Suprapubic skin (tissue), 4 donors: ENCODE data around the gene AGBL1. TPM values are rescaled to one million over a fixed set of nuclear protein-coding genes. Genes with fewer than 3 reads are reported as not detected.

ENCODE experiments used
- DNase-seq, 2 donors: peaks; one replicate each; pipeline ENCODE4 v3.0.0-alpha.2; 2019; ENCODE audit warnings: low spot score in 2 of 2
- H3K27ac ChIP-seq: fragments of 200-600 bp; sonication (generic); one replicate; pipeline ENCODE4 v1.5.1; 2019
- H3K27me3 ChIP-seq: fragments of 200-600 bp; sonication (generic); one replicate; pipeline ENCODE4 v1.5.1; 2019
- H3K36me3 ChIP-seq: fragments of 200-600 bp; sonication (generic); one replicate; pipeline ENCODE4 v1.5.1; 2019
- H3K4me1 ChIP-seq: fragments of 200-600 bp; sonication (generic); one replicate; pipeline ENCODE4 v1.5.1; 2019
- H3K4me3 ChIP-seq: fragments of 200-600 bp; sonication (generic); one replicate; pipeline ENCODE4 v1.5.1; 2019; ENCODE audit warnings: mild to moderate bottlenecking
- H3K9me3 ChIP-seq: fragments of 200-600 bp; sonication (generic); one replicate; pipeline ENCODE4 v1.5.1; 2019
- CTCF ChIP-seq, 2 donors: fragments of 200-600 bp in 1 of 2; fragments of 450-650 bp in 1 of 2; sonication (generic) in 1 of 2; IDR thresholded peaks; one replicate each; pipeline ENCODE4 v1.5.1; 2016 to 2019; ENCODE audit warnings: antibody characterized with exemption in 2 of 2, mild to moderate bottlenecking in 1 of 2, moderate library complexity in 1 of 2
- EP300 ChIP-seq: sonication (generic); formaldehyde crosslinking; IDR thresholded peaks from one replicate; pipeline ENCODE4 v1.6.1; 2017; ENCODE audit warnings: antibody characterized with exemption
- POLR2A ChIP-seq, 2 donors: fragments of 450-650 bp; IDR thresholded peaks; one replicate each; pipeline ENCODE4 v1.6.1; 2017; ENCODE audit warnings: antibody characterized with exemption in 2 of 2, mild to moderate bottlenecking in 2 of 2, moderate library complexity in 2 of 2
- POLR2AphosphoS5 ChIP-seq, 3 donors: sonication (generic); formaldehyde crosslinking; IDR thresholded peaks; one replicate each; pipeline ENCODE4 v1.6.1; 2017; ENCODE audit warnings: antibody characterized with exemption in 3 of 3
- whole genome bisulfite sequencing: methylation state at CpG from one replicate; pipeline ENCODE4 v1.1.5; 2018; 5-methylcytosine and 5-hydroxymethylcytosine counted together
- total RNA-seq, 4 donors: library from RNA; depleted of rRNA; stranded (reverse); fragments of >200 nt; gene quantifications; one replicate each; pipeline ENCODE4 v1.1.0, GENCODE V29; 2016

Gene AGBL1
- total RNA-seq, 4 donors from 2014 or later, result 0.23 to 0.56 TPM; not detected in 2

- H3K9me3 ChIP-seq, result no peaks in the 10 kb centered on the region
- no peaks in the 10 kb centered on the region for H3K36me3 ChIP-seq
- H3K27me3 ChIP-seq, result no peaks in the 10 kb centered on the region
- WGBS, result 37% methylated on average over 2 of the region's 2 CpGs
- H3K27ac ChIP-seq, result no peak overlapping the region
- DNase-seq, result no peak
- TF ChIP-seq POLR2A (IDR thresholded peaks at IDR 0.05) (no peak), POLR2AphosphoS5 (IDR thresholded peaks at IDR 0.05) (no peak), CTCF (IDR thresholded peaks at IDR 0.05) (no peak), EP300 (no peak)
- no peaks in the 10 kb centered on the region for H3K4me1 ChIP-seq
- no peak overlapping the region for H3K4me3 ChIP-seq
These were observed 531.9 kb downstream of the AGBL1 start for GRCh38 chr15:86611417-86612040.

GRCh38 chr15:86615411-86615810, 535.7 kb downstream of the AGBL1 start:
- Histone ChIP-seq H3K4me1 (no peaks in the 10 kb centered on the region), H3K27ac (no peak overlapping the region), H3K27me3 (no peaks in the 10 kb centered on the region), H3K36me3 (no peaks in the 10 kb centered on the region), H3K4me3 (no peak overlapping the region), H3K9me3 (no peaks in the 10 kb centered on the region)
- TF ChIP-seq CTCF (IDR thresholded peaks at IDR 0.05), result no peak
- no peak for TF ChIP-seq POLR2A (IDR thresholded peaks at IDR 0.05)
- TF ChIP-seq EP300, result no peak
- TF ChIP-seq POLR2AphosphoS5 (IDR thresholded peaks at IDR 0.05), result no peak
- no peak for DNase-seq
- WGBS, result 88% methylated on average over 3 of the region's 3 CpGs

- 90% methylated on average over 3 of the region's 3 CpGs for WGBS
- Histone ChIP-seq H3K36me3 (no peaks in the 10 kb centered on the region), H3K27ac (no peak overlapping the region), H3K4me3 (no peak overlapping the region), H3K27me3 (no peaks in the 10 kb centered on the region), H3K4me1 (no peaks in the 10 kb centered on the region), H3K9me3 (no peaks in the 10 kb centered on the region)
- TF ChIP-seq EP300, result no peak
- DNase-seq, result no peak
These were observed 536.1 kb downstream of the AGBL1 start for GRCh38 chr15:86615816-86616215.

GRCh38 chr15:86616771-86617170, 537.1 kb downstream of the AGBL1 start:
- Histone ChIP-seq H3K36me3 (no peaks in the 10 kb centered on the region), H3K4me1 (no peaks in the 10 kb centered on the region), H3K4me3 (no peak overlapping the region), H3K27me3 (no peaks in the 10 kb centered on the region), H3K27ac (no peak overlapping the region), H3K9me3 (no peaks in the 10 kb centered on the region)
- DNase-seq, result no peak
- TF ChIP-seq CTCF (IDR thresholded peaks at IDR 0.05), result no peak
- no peak for TF ChIP-seq POLR2A (IDR thresholded peaks at IDR 0.05)
- no peak for TF ChIP-seq POLR2AphosphoS5 (IDR thresholded peaks at IDR 0.05)
- TF ChIP-seq EP300, result no peak
- WGBS, result 78% methylated on average over 1 of the region's 1 CpG

- Histone ChIP-seq H3K4me3 (no peak overlapping the region), H3K36me3 (no peaks in the 10 kb centered on the region), H3K9me3 (no peaks in the 10 kb centered on the region), H3K27ac (no peak overlapping the region), H3K27me3 (no peaks in the 10 kb centered on the region), H3K4me1 (no peaks in the 10 kb centered on the region)
- WGBS, result 60% methylated on average over 5 of the region's 5 CpGs
- TF ChIP-seq EP300 (no peak), POLR2A (IDR thresholded peaks at IDR 0.05) (no peak), CTCF (IDR thresholded peaks at IDR 0.05) (no peak), POLR2AphosphoS5 (IDR thresholded peaks at IDR 0.05) (no peak)
- no peak for DNase-seq
These were observed 540.5 kb downstream of the AGBL1 start for GRCh38 chr15:86620157-86620556.
